ENCODE data around the gene CPNE4.

DNA sequence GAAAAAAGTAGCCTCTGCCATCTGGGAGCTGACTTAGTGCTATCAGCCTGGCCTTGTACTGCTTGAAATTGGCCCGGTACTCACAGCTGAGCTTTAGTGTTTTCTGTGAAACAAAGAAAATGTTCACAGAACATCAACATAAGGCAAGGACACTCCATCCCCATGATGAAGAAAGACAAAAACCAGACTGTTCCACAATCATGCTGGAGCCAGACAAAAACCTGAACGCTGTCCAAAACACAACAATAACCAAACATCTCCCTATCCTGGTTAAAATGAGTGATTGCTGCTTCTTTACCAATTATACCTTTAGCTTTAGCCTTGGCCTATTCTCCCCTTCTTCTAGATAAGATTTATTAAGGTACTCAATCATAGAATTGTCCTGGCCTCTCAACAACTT, 153.9 kb downstream of the CPNE4 start:
- TF ChIP-seq, protein P1, sequence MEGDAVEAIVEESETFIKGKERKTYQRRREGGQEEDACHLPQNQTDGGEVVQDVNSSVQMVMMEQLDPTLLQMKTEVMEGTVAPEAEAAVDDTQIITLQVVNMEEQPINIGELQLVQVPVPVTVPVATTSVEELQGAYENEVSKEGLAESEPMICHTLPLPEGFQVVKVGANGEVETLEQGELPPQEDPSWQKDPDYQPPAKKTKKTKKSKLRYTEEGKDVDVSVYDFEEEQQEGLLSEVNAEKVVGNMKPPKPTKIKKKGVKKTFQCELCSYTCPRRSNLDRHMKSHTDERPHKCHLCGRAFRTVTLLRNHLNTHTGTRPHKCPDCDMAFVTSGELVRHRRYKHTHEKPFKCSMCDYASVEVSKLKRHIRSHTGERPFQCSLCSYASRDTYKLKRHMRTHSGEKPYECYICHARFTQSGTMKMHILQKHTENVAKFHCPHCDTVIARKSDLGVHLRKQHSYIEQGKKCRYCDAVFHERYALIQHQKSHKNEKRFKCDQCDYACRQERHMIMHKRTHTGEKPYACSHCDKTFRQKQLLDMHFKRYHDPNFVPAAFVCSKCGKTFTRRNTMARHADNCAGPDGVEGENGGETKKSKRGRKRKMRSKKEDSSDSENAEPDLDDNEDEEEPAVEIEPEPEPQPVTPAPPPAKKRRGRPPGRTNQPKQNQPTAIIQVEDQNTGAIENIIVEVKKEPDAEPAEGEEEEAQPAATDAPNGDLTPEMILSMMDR (conservative IDR thresholded peaks at IDR 0.05; ENCODE audit: low read depth, low read length), result no peak
- no peak for TF ChIP-seq EZH2phosphoT487 (IDR thresholded peaks at IDR 0.05; ENCODE audit: borderline replicate concordance, low read length)
